Epithelial cell of proximal tubule (primary cell): ENCODE data around the gene FOSL2. TPM values are rescaled to one million over a fixed set of nuclear protein-coding genes. Genes with fewer than 3 reads are reported as not detected.

Experiments used
- DNase-seq: peaks from one replicate; pipeline ENCODE4 v3.0.0-alpha.2; 2011; ENCODE audit warnings: low read depth
- H3K4me3 ChIP-seq: 2 replicates; pipeline ENCODE4 v1.5.1; 2011; ENCODE audit warnings: low read depth, mild to moderate bottlenecking, low read length
- CTCF ChIP-seq: conservative IDR thresholded peaks from 2 replicates; pipeline ENCODE4 v1.5.1; 2012; ENCODE audit warnings: low read depth, mild to moderate bottlenecking, low read length
- total RNA-seq: library from RNA; depleted of rRNA; stranded (reverse); fragments of >200 nt; gene quantifications from 2 replicates; pipeline ENCODE4 v1.2.3, GENCODE V29; 2015

FOSL2 gene
- total RNA-seq, 1 donor from 2014 or later, result 91.8 TPM

GRCh38 chr2:28437918-28438317, 45.3 kb downstream of the FOSL2 start:
- DNase-seq, result no peak
- H3K4me3 ChIP-seq, result no peak overlapping the region
- TF ChIP-seq CTCF, result no peak

DNA sequence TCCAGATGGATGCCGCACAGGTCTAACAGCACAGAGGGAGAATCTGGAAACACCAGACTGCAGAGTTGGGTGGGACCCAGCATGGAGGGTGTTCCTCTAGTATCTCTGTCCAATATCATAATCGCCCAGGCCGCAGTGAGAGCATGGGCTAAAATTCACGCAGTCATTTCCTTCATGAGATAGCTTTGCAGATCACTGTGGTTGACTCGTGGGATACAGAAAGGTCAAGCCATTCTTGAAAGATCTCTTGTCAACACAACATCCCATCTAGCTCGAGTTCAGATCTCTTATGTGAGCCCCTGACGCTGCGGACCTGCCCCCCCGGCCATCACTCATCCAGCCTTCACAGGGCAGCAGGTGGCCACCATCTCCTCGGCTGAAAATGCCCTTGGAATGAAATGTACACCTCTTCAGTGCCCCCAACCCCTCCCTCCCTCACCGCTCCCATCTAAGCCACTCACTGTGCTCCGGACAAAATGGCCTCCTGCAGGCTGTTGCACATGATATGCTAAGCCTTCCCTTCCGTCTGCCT, 45.9 kb downstream of the FOSL2 start:
- TF ChIP-seq CTCF, result no peak
- DNase-seq, result no peak

GRCh38 chr2:28439127-28439526, 46.5 kb downstream of the FOSL2 start:
- TF ChIP-seq CTCF, result no peak
- DNase-seq, result no peak
- H3K4me3 ChIP-seq, result no peak overlapping the region

More for the DNA sequence above, 45.9 kb downstream of the FOSL2 start:
- H3K4me3 ChIP-seq, result no peak overlapping the region

GRCh38 chr2:28439763-28440162, 47.1 kb downstream of the FOSL2 start:
- TF ChIP-seq CTCF, result no peak
- no peak overlapping the region for H3K4me3 ChIP-seq
- DNase-seq, result no peak

GRCh38 chr2:28442328-28442727, 49.7 kb downstream of the FOSL2 start:
- H3K4me3 ChIP-seq, result no peak overlapping the region
- TF ChIP-seq CTCF, result no peak
- no peak for DNase-seq

GRCh38 chr2:28444956-28445355, 52.3 kb downstream of the FOSL2 start:
- no peak overlapping the region for H3K4me3 ChIP-seq
- no peak for TF ChIP-seq CTCF
- DNase-seq, result no peak

DNA sequence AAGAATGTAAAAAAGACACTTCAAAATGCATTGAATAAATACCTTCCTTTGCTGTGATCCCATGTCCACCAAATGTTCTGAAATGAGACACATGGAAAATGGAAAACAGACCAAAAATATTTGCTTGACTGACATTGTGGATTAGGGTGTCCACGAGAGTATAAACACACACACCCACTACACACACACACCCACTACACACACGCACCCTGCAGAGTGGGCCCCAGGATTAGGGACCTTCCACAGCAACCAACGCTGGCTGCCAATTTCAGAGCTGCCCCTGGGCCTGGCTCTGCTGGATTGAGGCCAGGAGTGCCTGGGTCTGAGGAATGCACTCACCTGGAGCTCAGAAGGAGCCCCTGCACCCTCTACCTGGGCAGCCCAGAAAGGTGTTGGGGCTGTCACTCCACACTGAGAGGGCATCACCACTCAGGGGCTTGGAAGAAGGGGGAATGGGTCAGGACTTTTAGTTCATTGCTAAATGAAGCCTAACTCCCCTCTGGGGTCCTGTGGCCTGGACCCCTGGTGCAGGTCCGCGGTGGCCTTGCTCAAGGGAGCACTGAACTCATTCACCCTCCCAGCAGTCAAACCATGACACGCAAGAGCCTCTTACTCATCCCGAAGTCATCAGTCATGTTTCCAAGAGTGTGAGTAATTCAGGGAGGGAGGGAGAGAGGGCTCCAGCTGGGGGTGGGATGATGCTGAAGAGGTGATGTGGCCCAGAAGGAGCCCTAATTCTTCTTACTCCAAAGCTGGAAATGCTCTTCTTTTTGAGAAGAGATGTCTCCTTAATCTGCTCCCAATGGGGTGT, 53.0 kb downstream of the FOSL2 start:
- peak; percentile 82 for DNase-seq
- no peak overlapping the region for H3K4me3 ChIP-seq
- TF ChIP-seq CTCF, result no peak
